Panc1 (cell line): Measurements from ENCODE around the gene MYRIP.

Experiments
- CTCF ChIP-seq: fragments of 450-650 bp; IDR thresholded peaks from 2 replicates; pipeline ENCODE4 v1.5.1; 2017; ENCODE audit warnings: mild to moderate bottlenecking
- SIN3A ChIP-seq: IDR thresholded peaks from 2 replicates; pipeline ENCODE4 v1.6.1; 2012; ENCODE audit warnings: low read depth, mild to moderate bottlenecking, low read length, moderate library complexity, borderline replicate concordance; ENCODE audit not compliant: insufficient read depth
- TF ChIP-seq, protein P1 (sequence below), 2 experiments: IDR thresholded peaks; 2 replicates each; pipeline ENCODE4 v1.6.1; 2011 to 2012; ENCODE audit warnings: low read depth in 2 of 2, control low read depth in 1 of 2, low read length in 1 of 2, mild to moderate bottlenecking in 1 of 2, moderate library complexity in 1 of 2; ENCODE audit not compliant: insufficient read depth in 1 of 2

GRCh38 chr3:40043444-40043755 lies 234.0 kb downstream of the MYRIP start:
- TF ChIP-seq CTCF, result no peak
- TF ChIP-seq, protein P1, sequence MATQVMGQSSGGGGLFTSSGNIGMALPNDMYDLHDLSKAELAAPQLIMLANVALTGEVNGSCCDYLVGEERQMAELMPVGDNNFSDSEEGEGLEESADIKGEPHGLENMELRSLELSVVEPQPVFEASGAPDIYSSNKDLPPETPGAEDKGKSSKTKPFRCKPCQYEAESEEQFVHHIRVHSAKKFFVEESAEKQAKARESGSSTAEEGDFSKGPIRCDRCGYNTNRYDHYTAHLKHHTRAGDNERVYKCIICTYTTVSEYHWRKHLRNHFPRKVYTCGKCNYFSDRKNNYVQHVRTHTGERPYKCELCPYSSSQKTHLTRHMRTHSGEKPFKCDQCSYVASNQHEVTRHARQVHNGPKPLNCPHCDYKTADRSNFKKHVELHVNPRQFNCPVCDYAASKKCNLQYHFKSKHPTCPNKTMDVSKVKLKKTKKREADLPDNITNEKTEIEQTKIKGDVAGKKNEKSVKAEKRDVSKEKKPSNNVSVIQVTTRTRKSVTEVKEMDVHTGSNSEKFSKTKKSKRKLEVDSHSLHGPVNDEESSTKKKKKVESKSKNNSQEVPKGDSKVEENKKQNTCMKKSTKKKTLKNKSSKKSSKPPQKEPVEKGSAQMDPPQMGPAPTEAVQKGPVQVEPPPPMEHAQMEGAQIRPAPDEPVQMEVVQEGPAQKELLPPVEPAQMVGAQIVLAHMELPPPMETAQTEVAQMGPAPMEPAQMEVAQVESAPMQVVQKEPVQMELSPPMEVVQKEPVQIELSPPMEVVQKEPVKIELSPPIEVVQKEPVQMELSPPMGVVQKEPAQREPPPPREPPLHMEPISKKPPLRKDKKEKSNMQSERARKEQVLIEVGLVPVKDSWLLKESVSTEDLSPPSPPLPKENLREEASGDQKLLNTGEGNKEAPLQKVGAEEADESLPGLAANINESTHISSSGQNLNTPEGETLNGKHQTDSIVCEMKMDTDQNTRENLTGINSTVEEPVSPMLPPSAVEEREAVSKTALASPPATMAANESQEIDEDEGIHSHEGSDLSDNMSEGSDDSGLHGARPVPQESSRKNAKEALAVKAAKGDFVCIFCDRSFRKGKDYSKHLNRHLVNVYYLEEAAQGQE (IDR thresholded peaks at IDR 0.05; ENCODE audit: insufficient read depth in 1 of 2, low read depth in 2 of 2, low read length in 1 of 2), result no peak
- no peak for TF ChIP-seq SIN3A
